Kidney (tissue), 14 donors: ENCODE results near the gene JAKMIP3. TPM values are rescaled to one million over a fixed set of nuclear protein-coding genes. Genes with fewer than 3 reads are reported as not detected.

Source experiments
- DNase-seq, 5 donors: peaks; one replicate each; pipeline ENCODE4 v3.0.0-alpha.2; 2013 to 2020
- FAIRE-seq: peaks from 2 replicates; lab custom pipeline; 2012; peaks lifted over from hg19 to GRCh38; lab: Jason Lieb, UNC
- H3K27ac ChIP-seq, 2 donors: one replicate each; pipeline ENCODE4 v1.7.0; 2013; ENCODE audit warnings: low read depth in 2 of 2, low read length in 2 of 2, inconsistent platforms in 1 of 2
- H3K27me3 ChIP-seq: one replicate; pipeline ENCODE4 v1.7.1; 2013; ENCODE audit warnings: low read length, inconsistent platforms; ENCODE audit not compliant: control insufficient read depth, insufficient read depth
- H3K36me3 ChIP-seq, 3 donors: one replicate each; pipeline versions ENCODE4 v1.7.0 to v1.7.1; 2013; ENCODE audit warnings: low read length in 3 of 3, control low read depth in 1 of 3, inconsistent platforms in 1 of 3; ENCODE audit not compliant: insufficient read depth in 3 of 3, control insufficient read depth in 2 of 3
- H3K4me1 ChIP-seq, 3 donors: one replicate each; pipeline versions ENCODE4 v1.7.0 to v1.7.1; 2013; ENCODE audit warnings: low read length in 3 of 3, inconsistent platforms in 1 of 3, low read depth in 1 of 3; ENCODE audit not compliant: control insufficient read depth in 2 of 3, insufficient read depth in 2 of 3
- H3K4me3 ChIP-seq, 3 donors: one replicate each; pipeline versions ENCODE4 v1.7.0 to v1.8.1; 2013; ENCODE audit warnings: low read length in 3 of 3, control low read depth in 1 of 3, inconsistent platforms in 1 of 3
- H3K9ac ChIP-seq, 3 donors: one replicate each; pipeline versions ENCODE4 v1.7.0 to v1.7.1; 2013; ENCODE audit warnings: low read length in 3 of 3, control low read depth in 1 of 3, inconsistent platforms in 1 of 3
- H3K9me3 ChIP-seq, 3 donors: one replicate each; pipeline versions ENCODE4 v1.7.0 to v1.7.1; 2013; ENCODE audit warnings: low read length in 3 of 3, control low read depth in 1 of 3, inconsistent platforms in 1 of 3; ENCODE audit not compliant: control insufficient read depth in 2 of 3, insufficient read depth in 1 of 3
- CTCF ChIP-seq: IDR thresholded peaks from 3 replicates; pipeline ENCODE4 v1.5.1; 2012; ENCODE audit warnings: mild to moderate bottlenecking, moderate library complexity, borderline replicate concordance; ENCODE audit not compliant: insufficient read depth; ENCODE audit errors: extremely low read depth
- intact Hi-C: fragments of 100-400 bp; cut with DNase I; formaldehyde crosslinking; loops from one replicate; pipeline ENCODE4 v1.11.1; 2022
- polyA plus RNA-seq: library from polyadenylated mRNA; stranded (reverse); fragments of 350-450 nt; fragmentation: Illumina TruSeq; extraction: RNeasy Lipid Tissue Mini Kit (QIAGEN cat#74804); gene quantifications from one replicate; pipeline ENCODE4 v1.2.3, GENCODE V29; 2014; ENCODE audit warnings: low read depth, low replicate concordance; ENCODE audit not compliant: insufficient read depth
- total RNA-seq: library from RNA; stranded (reverse); fragmentation: NEBNext Ultra II Directional; extraction: Animal tissue kit (Norgen Biotek cat#: 25700); gene quantifications from one replicate; pipeline ENCODE4 v1.2.1, GENCODE V29; 2021
- donor health status: control.
- donor health status: control.
- donor health status: control.
- donor health status: control.
- donor health status: control.
- donor health status: DM: yes; HTN: yes; CAD: no.
- donor health status: Normal renal cell carcinoma (clear cell type).

JAKMIP3 gene
- total and polyA plus RNA-seq, 2 donors from 2014 or later = 0.13 to 0.16 TPM

DNA sequence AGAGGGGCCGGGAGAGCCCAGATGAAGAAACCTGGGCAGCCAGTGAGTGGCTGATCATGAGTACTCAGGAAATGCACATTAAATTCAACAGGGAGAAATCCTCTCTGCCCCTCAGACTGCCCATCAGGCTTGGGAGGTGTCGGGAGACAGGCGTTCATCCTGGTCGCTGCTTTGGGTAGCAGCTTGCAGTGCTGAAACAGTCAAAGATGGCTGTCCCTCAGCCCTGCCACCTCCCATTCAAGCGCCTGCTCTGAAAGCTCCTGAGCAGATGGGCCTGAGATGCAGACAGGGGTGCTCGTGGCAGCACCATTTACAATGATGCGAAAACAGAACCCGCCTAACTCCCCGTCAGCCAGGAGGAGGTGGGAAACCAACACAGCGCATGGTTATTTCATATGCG, 3.6 kb upstream of the JAKMIP3 start:
- Histone ChIP-seq H3K9ac (no peak overlapping the region), H3K4me1 (peaks cover 0 to 10% (median 0%) of the 10 kb centered on the region in 3 donors), H3K4me3 (no peak overlapping the region), H3K27me3 (peaks cover 2% of the 10 kb centered on the region), H3K9me3 (no peaks in the 10 kb centered on the region), H3K36me3 (no peaks in the 10 kb centered on the region), H3K27ac (no peak overlapping the region)
- FAIRE-seq = no peak
- DNase-seq = no peak
- intact Hi-C loops = no loop called here
- TF ChIP-seq CTCF = no peak

DNA sequence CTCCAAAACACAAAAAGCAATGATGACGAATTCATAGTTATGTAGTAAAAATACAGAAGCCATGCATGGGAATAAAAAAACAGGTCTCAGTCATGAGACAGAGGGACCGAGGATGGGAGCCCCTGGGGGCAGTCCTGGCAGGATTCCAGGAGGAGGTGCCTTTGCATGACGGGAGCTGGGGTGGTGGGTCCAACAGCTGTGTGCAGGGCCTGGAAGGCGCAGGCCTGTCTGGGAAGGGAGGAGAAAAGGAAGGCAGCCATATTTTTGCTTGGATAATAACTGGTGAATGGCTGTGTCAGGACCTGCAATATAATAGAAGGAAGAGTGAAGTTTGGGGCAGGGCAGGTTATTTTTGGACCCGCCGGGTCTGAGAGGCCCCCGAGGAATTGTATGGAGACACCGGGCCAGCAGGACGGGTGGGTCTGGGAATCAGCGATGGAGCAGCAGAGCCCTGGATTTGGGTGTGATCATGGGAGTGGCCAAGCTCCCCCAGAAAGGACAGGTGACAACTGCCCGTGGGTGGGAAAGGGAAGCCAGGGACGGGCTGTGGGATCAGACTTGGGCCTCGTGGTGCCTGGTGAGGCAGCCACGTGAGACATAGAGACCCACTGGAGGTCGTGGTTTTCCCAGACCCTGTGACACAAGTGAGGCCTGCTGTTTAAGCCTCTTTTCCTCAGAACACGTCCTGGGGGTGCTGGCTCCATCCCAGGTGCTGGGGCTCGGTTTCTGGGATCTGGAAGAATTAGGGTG, 2.9 kb upstream of the JAKMIP3 start:
- no peak for DNase-seq
- intact Hi-C loops = no loop called here

GRCh38 chr10:132063432-132063831, 2.3 kb upstream of the JAKMIP3 start:
- Histone ChIP-seq H3K27me3 (peaks cover 2% of the 10 kb centered on the region), H3K4me3 (no peak overlapping the region), H3K9ac (no peak overlapping the region), H3K9me3 (no peaks in the 10 kb centered on the region), H3K27ac (no peak overlapping the region), H3K36me3 (no peaks in the 10 kb centered on the region), H3K4me1 (peaks cover 0 to 10% (median 0%) of the 10 kb centered on the region in 3 donors)
- intact Hi-C loops = no loop called here
- no peak for TF ChIP-seq CTCF
- no peak for FAIRE-seq
- DNase-seq = no peak

More for the DNA sequence above, 2.9 kb upstream of the JAKMIP3 start:
- peaks cover 0 to 10% (median 0%) of the 10 kb centered on the region in 3 donors for H3K4me1 ChIP-seq
- FAIRE-seq = no peak
- peaks cover 2% of the 10 kb centered on the region for H3K27me3 ChIP-seq
- no peak overlapping the region for H3K27ac ChIP-seq
- H3K9ac ChIP-seq = no peak overlapping the region
- TF ChIP-seq CTCF = no peak
- H3K4me3 ChIP-seq = no peak overlapping the region
- H3K9me3 ChIP-seq = no peaks in the 10 kb centered on the region
- no peaks in the 10 kb centered on the region for H3K36me3 ChIP-seq
